Mononuclear cell (primary cell): ENCODE measurements around the gene OR10H4. TPM values are rescaled to one million over a fixed set of nuclear protein-coding genes. Genes with fewer than 3 reads are reported as not detected.
"Not testable (repeated sequence)": the region's sequence is repeated elsewhere in the genome, so short reads cannot be mapped to it uniquely, and the experiment has no call there.

Source experiments
- H3K27me3 ChIP-seq: 2 replicates; pipeline ENCODE4 v1.6.0; 2011; ENCODE audit warnings: low read length, control low read depth; ENCODE audit not compliant: insufficient read depth
- H3K4me1 ChIP-seq: 2 replicates; pipeline ENCODE4 v1.5.1; 2011; ENCODE audit warnings: mild to moderate bottlenecking, low read length, control low read depth; ENCODE audit not compliant: insufficient read depth
- H3K4me3 ChIP-seq: 2 replicates; pipeline ENCODE4 v1.5.1; 2011; ENCODE audit warnings: mild to moderate bottlenecking, low read length, moderate library complexity
- H3K9me3 ChIP-seq: 2 replicates; pipeline ENCODE4 v1.5.1; 2011; ENCODE audit warnings: low read depth, mild to moderate bottlenecking, control low read depth, low read length
- total RNA-seq: library from RNA; depleted of rRNA; stranded (reverse); fragments of >200 nt; gene quantifications from one replicate; pipeline ENCODE4 v1.2.3, GENCODE V29; 2012

Gene OR10H4
- total RNA-seq, 1 donor: not detected

- no peaks in the 10 kb centered on the region for H3K9me3 ChIP-seq
- no peaks in the 10 kb centered on the region for H3K4me1 ChIP-seq
- peaks cover 4% of the 10 kb centered on the region for H3K27me3 ChIP-seq
- H3K4me3 ChIP-seq: no peak overlapping the region
Measured at GRCh38 chr19:15976836-15977689, 28.3 kb downstream of the OR10H4 start.

DNA sequence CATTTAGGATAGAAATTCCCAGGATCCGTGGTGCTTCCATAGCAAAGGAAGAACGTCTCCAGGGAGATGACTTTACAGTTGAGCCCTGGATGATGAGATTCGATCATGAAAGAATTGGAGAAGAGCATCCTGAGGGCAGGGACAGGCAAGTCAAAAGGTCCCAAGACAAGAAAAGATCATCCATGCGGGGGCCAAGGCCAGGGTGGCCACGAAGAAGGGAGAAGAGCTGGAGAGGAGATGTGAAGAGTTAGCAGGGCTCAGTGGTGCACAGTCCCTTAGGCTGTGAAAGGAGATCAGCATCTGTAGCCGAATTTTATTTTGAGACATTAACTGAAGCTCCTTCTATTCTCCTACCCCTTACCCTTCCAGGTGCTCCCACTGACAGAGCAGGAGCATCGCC is 28.9 kb downstream of the OR10H4 start:
- Histone ChIP-seq H3K4me1 (no peaks in the 10 kb centered on the region), H3K9me3 (no peaks in the 10 kb centered on the region), H3K27me3 (peaks cover 4% of the 10 kb centered on the region), H3K4me3 (no peak overlapping the region)

- H3K27me3 ChIP-seq: peaks cover 8% of the 10 kb centered on the region
- peaks cover 6% of the 10 kb centered on the region for H3K9me3 ChIP-seq
- no peaks in the 10 kb centered on the region for H3K4me1 ChIP-seq
- no peak overlapping the region for H3K4me3 ChIP-seq
Measured at GRCh38 chr19:15979293-15979692, 30.5 kb downstream of the OR10H4 start.

DNA sequence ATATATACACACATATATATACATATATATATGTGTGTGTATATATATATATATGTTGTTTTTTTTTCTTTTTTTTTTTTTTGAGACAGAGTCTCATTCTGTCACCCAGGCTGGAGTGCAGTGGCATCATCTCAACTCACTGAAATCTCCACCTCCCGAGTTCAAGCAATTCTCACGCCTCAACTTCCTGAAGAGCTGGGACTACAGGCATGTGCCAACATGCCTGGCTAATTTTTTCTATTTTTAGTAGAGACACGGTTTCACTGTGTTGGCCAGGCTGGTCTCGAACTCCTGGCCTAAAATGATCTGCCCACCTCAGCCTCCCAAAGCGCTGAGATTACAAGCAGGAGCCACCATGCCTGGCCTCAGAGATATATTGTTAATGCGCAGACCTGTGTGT is 37.0 kb downstream of the OR10H4 start:
- not testable (repeated sequence) for H3K4me3 ChIP-seq, H3K9me3 ChIP-seq
- Histone ChIP-seq H3K27me3 (peaks cover 11% of the 10 kb centered on the region), H3K4me1 (peaks cover 28% of the 10 kb centered on the region)

GRCh38 chr19:15986701-15987100 is 37.9 kb downstream of the OR10H4 start:
- peaks cover 9% of the 10 kb centered on the region for H3K27me3 ChIP-seq
- no peak overlapping the region for H3K4me3 ChIP-seq
- H3K4me1 ChIP-seq: peaks cover 28% of the 10 kb centered on the region
- peaks cover 6% of the 10 kb centered on the region for H3K9me3 ChIP-seq

GRCh38 chr19:15989889-15990288 is 41.1 kb downstream of the OR10H4 start:
- peaks cover 28% of the 10 kb centered on the region for H3K4me1 ChIP-seq
- no peaks in the 10 kb centered on the region for H3K9me3 ChIP-seq

DNA sequence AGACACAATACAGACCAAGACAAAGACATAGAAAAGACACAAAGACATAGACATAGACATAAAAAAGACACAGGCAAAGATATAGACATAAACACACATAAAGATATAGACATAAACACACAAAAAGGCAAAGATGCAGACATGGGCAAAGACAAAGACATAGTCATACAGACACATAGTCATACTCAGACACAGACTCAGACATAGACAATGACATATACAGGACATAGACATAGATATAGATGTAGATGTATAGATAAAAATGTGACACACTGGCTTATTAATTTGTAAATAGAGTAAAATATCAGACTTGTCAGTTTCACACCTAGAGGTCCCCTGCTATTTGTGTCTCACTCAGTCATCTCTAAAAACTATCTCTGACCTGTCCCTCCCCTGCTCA is 42.8 kb downstream of the OR10H4 start:
- H3K4me3 ChIP-seq: no peak overlapping the region
- no peaks in the 10 kb centered on the region for H3K9me3 ChIP-seq
- peaks cover 5% of the 10 kb centered on the region for H3K27me3 ChIP-seq
- H3K4me1 ChIP-seq: peaks cover 23% of the 10 kb centered on the region

More at GRCh38 chr19:15989889-15990288, 41.1 kb downstream of the OR10H4 start:
- H3K27me3 ChIP-seq: peaks cover 5% of the 10 kb centered on the region
- H3K4me3 ChIP-seq: no peak overlapping the region

DNA sequence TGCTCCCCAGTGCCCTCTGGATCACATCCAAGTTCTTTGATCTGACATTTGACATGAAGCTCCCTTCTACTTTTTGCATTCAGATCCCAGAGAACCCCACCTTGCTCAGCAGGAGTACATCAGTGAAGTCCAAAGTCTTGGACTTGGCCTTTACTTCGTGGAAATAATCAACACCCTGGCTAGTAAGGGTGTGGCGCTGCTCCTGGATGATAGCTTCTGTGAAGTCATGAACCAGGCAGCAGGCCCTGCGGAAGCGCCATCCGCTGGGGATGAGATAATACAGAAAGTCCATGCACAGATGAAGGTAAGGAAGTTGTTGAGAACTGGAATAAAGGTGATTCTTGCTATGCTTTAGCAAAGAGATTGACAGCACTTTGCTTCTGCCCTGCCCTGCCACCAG is 43.2 kb downstream of the OR10H4 start:
- no peak overlapping the region for H3K4me3 ChIP-seq
- no peaks in the 10 kb centered on the region for H3K9me3 ChIP-seq
- peaks cover 5% of the 10 kb centered on the region for H3K27me3 ChIP-seq
- peaks cover 19% of the 10 kb centered on the region for H3K4me1 ChIP-seq

DNA sequence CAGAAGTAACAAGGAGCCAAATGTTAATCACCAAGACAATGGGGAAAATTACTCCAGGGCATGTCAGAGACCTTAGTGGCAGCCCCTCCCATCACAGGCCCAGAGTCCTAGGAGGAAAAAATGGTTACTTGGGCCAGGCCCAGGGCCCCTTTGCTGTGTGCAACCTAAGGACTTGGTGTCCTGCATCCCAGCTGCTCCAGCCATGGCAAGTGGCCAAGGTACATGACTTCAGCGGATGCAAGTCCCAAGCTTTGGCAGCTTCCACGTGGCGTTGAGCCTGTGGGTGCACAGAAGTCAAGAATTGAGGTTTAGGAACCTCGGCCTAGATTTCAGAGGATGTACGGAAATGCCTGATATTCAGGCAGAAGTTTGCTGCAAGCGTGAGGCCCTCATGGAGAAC is 46.7 kb downstream of the OR10H4 start:
- peaks cover under 1% of the 10 kb centered on the region for H3K27me3 ChIP-seq
- no peaks in the 10 kb centered on the region for H3K4me1 ChIP-seq
- no peaks in the 10 kb centered on the region for H3K9me3 ChIP-seq
- H3K4me3 ChIP-seq: no peak overlapping the region

DNA sequence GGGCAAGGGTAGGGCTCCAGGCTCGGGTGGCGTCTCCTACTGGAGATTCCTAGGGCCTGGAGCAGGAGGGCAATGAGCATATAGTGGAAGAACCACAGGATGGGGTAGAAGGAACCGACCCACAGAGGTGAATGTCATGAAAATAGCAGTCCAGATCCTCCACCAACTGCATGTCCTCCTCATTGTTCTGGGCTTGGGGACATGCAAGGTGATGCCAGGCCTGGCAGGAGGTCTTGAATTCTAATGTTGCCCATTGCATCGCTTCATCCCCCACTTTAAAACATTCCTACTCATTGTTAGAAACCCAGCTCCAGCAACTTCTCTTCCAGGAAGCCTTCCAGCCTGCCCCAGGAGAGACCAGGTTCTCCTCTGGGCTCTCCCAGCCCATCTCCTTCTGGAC is 49.4 kb downstream of the OR10H4 start:
- H3K9me3 ChIP-seq: no peaks in the 10 kb centered on the region
- H3K4me3 ChIP-seq: no peak overlapping the region
- no peaks in the 10 kb centered on the region for H3K27me3 ChIP-seq

More for the DNA sequence above, 49.4 kb downstream of the OR10H4 start:
- peaks cover 22% of the 10 kb centered on the region for H3K4me1 ChIP-seq

Other genes starting within 250 kb of the OR10H4 start
- not detected for gene OR10H2, start 221.0 kb upstream of the OR10H4 start, total RNA-seq
- not detected for gene OR10H3, start 211.0 kb upstream of the OR10H4 start, total RNA-seq
- gene OR10H5, start 161.3 kb upstream of the OR10H4 start, total RNA-seq: under 0.01 TPM
- gene OR10H1, start 133.3 kb upstream of the OR10H4 start, total RNA-seq: not detected
- not detected for gene CYP4F2, start 50.9 kb upstream of the OR10H4 start, total RNA-seq
- gene CYP4F11, start 14.5 kb upstream of the OR10H4 start, total RNA-seq: not detected
- gene TPM4, start 127.5 kb downstream of the OR10H4 start, total RNA-seq: 180 TPM
- gene RAB8A, start 162.9 kb downstream of the OR10H4 start, total RNA-seq: 107 TPM
- gene HSH2D, start 194.7 kb downstream of the OR10H4 start, total RNA-seq: 32.2 TPM
- not detected for gene CIB3, start 224.5 kb downstream of the OR10H4 start, total RNA-seq
- 84.5 TPM for gene FAM32A, start 236.4 kb downstream of the OR10H4 start, total RNA-seq
- 43.8 TPM for gene AP1M1, start 248.9 kb downstream of the OR10H4 start, total RNA-seq